IPS-NIHi7 (cell line): ENCODE results near the gene OR10H4.
"Not testable (repeated sequence)": the region's sequence is repeated elsewhere in the genome, so short reads cannot be mapped to it uniquely, and the experiment has no call there.

Source experiments
- DNase-seq: peaks from one replicate; pipeline ENCODE4 v3.0.0; 2012; ENCODE audit warnings: mixed read lengths; ENCODE audit errors: extremely low spot score

OR10H4 gene

DNA sequence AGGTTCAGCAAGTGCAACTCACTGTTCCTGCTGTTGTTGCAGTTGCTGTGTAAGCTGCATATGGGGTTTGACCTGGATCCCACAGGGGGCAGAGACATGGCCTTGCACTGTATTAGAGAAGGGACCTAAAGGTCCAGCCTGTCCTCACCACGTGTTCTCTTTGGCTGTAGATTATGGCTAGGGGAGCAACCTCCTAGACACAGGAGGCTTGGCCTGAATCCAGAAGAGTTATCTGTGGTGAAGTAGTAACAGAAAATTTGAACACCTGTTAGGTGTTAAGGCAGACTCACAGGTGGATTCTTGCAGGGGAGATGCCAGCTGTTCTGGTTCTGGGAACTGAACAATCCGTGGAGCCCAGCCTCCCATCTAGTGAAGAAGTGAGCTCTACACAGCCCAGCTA, 11.0 kb upstream of the OR10H4 start:
- DNase-seq: no peak

- DNase-seq: no peak
Measured at GRCh38 chr19:15944401-15944800, 4.4 kb upstream of the OR10H4 start.

GRCh38 chr19:15945301-15945700, 3.5 kb upstream of the OR10H4 start:
- no peak for DNase-seq

DNA sequence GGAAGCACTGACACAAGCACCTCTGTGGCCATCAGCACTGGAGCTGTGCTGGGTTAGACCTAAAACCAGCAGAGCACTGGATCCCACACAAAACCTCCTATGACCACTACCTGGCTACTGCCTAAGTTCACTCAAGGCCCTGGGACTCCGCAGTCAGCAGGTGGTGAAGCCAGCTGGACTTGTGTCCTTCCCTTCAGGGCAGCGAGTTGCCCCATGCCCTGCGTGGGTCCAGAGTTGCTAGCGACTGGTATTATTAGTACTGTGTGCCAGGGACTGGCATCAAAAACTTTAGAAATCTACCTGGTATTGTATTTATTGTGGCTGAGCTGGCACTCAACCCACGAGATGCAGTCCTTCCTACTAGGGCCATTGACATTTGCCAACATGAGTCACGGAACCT, 6.0 kb downstream of the OR10H4 start:
- DNase-seq: no peak

- DNase-seq: no peak
Measured at GRCh38 chr19:15962319-15962718, 13.5 kb downstream of the OR10H4 start.

DNA sequence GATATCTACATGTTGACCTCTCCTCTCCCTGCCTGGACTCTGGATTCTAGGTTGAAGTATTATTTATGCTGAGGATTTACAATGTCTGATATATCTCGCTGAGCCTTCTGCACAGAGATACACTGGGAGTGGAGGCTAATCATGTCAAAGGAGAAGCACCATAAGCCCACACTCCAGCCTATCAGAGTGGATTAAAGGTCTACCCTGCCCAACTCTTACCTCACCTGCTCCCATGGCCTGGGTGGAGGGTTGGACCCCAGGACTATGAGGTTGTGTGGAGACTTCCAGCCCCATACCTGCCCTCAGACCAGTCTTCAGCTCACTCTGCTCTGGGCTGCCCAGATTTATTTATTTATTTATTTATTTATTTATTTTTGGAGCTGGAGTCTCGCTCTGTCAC, 15.4 kb downstream of the OR10H4 start:
- DNase-seq: no peak

GRCh38 chr19:15971224-15971780, 22.5 kb downstream of the OR10H4 start:
- DNase-seq: no peak

DNA sequence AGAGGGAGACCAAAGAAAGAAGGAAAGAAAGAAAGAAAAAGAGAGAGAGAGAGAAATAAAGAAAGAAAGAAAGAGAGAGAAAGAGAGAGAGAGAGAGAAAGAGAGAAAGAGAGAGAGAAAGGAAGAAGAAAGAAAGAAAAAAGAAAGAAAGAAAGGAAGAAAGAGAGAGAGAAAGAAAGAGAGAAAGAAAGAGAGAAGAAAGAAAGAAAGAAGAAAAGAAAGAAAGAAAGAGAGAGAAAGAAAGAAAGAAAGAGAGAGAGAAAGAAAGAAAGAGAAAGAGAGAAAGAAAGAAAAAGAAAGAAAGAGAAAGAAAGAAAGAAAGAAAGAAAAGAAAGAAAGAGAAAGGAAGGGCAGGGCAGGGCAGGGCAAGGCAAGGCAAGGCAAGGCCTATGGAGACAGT, 23.2 kb downstream of the OR10H4 start:
- not testable (repeated sequence) for DNase-seq

- DNase-seq: no peak
Measured at GRCh38 chr19:15974856-15975255, 26.0 kb downstream of the OR10H4 start.

GRCh38 chr19:15976836-15977689, 28.3 kb downstream of the OR10H4 start:
- DNase-seq: no peak

DNA sequence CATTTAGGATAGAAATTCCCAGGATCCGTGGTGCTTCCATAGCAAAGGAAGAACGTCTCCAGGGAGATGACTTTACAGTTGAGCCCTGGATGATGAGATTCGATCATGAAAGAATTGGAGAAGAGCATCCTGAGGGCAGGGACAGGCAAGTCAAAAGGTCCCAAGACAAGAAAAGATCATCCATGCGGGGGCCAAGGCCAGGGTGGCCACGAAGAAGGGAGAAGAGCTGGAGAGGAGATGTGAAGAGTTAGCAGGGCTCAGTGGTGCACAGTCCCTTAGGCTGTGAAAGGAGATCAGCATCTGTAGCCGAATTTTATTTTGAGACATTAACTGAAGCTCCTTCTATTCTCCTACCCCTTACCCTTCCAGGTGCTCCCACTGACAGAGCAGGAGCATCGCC, 28.9 kb downstream of the OR10H4 start:
- no peak for DNase-seq

- no peak for DNase-seq
Measured at GRCh38 chr19:15979293-15979692, 30.5 kb downstream of the OR10H4 start.

- DNase-seq: not testable (repeated sequence)
Measured at GRCh38 chr19:15985831-15986230, 37.0 kb downstream of the OR10H4 start.

DNA sequence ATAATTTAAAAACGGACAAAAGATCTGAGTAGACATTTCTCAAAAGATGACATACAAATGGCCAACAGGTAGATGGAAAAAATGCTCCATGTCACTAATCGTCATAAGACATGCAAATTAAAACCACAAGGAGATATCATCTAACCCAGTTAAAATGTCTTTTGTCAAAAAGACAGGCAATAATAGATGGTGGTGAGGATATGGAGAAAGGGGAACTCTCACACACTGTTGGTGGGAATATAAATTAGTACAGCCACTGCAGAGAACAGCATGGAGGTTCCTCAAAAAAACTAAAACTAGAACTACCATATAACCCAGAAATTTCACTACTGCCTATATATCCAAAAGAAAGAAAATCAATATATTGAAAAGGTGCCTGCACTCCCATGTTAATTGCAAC, 37.9 kb downstream of the OR10H4 start:
- DNase-seq: no peak

GRCh38 chr19:15989889-15990288, 41.1 kb downstream of the OR10H4 start:
- DNase-seq: no peak

DNA sequence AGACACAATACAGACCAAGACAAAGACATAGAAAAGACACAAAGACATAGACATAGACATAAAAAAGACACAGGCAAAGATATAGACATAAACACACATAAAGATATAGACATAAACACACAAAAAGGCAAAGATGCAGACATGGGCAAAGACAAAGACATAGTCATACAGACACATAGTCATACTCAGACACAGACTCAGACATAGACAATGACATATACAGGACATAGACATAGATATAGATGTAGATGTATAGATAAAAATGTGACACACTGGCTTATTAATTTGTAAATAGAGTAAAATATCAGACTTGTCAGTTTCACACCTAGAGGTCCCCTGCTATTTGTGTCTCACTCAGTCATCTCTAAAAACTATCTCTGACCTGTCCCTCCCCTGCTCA, 42.8 kb downstream of the OR10H4 start:
- DNase-seq: no peak

GRCh38 chr19:15992014-15992413, 43.2 kb downstream of the OR10H4 start:
- no peak for DNase-seq

- no peak for DNase-seq
Measured at GRCh38 chr19:15995536-15995935, 46.7 kb downstream of the OR10H4 start.

- DNase-seq: no peak
Measured at GRCh38 chr19:15998166-15998565, 49.4 kb downstream of the OR10H4 start.
